ENCODE results near the gene CALR. TPM values are rescaled to one million over a fixed set of nuclear protein-coding genes. Genes with fewer than 3 reads are reported as not detected.

The CALR gene
- total RNA-seq, 1 donor from 2014 or later: 2,193 TPM

- Histone ChIP-seq H3K27ac (ENCODE audit: low read depth, low read length) (no peak overlapping the region), H3K27me3 (ENCODE audit: insufficient read depth, low read length) (no peaks in the 10 kb centered on the region), H3K4me1 (ENCODE audit: insufficient read depth, low read length) (peaks cover 18% of the 10 kb centered on the region), H3K79me2 (ENCODE audit: insufficient read depth, low read length) (no peaks in the 10 kb centered on the region), H3K4me2 (ENCODE audit: low read length) (no peak overlapping the region), H3K36me3 (ENCODE audit: insufficient read depth, low read length) (no peaks in the 10 kb centered on the region), H4K20me1 (ENCODE audit: insufficient read depth, low read length) (no peaks in the 10 kb centered on the region), H3K4me3 (ENCODE audit: insufficient read depth, low read depth, low read length) (no peak overlapping the region), H2AFZ (ENCODE audit: low read depth, low read length) (no peak overlapping the region), H3K9ac (ENCODE audit: low read length) (no peak overlapping the region), H3K9me3 (ENCODE audit: insufficient read depth, low read depth, low read length) (no peaks in the 10 kb centered on the region)
- no peak overlapping the region for H3K4me3 Mint-ChIP-seq (ENCODE audit: unreplicated experiment)
- H3K4me1 Mint-ChIP-seq (ENCODE audit: low read depth, unreplicated experiment): peaks cover 2% of the 10 kb centered on the region
- H3K27ac Mint-ChIP-seq (ENCODE audit: unreplicated experiment): no peak overlapping the region
- peaks cover 41% of the 10 kb centered on the region for H3K27me3 Mint-ChIP-seq (ENCODE audit: low read depth, unreplicated experiment)
- TF ChIP-seq EZH2 (IDR thresholded peaks at IDR 0.05; ENCODE audit: insufficient read depth, low read length): no peak
- no peak for TF ChIP-seq CTCF (IDR thresholded peaks at IDR 0.05; ENCODE audit: insufficient read depth, low read depth, low read length)
- FAIRE-seq (no peak), DNase-seq (ENCODE audit: low read depth) (no peak)
- peaks cover 2% of the 10 kb centered on the region for H3K36me3 Mint-ChIP-seq (ENCODE audit: low read depth, unreplicated experiment)
- H3K9me3 Mint-ChIP-seq (ENCODE audit: unreplicated experiment): peaks cover 1% of the 10 kb centered on the region
Observed at GRCh38 chr19:12987781-12988180, 49.4 kb downstream of the CALR start.

GRCh38 chr19:12990431-12990830 lies 52.0 kb downstream of the CALR start:
- no peak overlapping the region for H3K4me3 Mint-ChIP-seq (ENCODE audit: unreplicated experiment)
- no peaks in the 10 kb centered on the region for H3K36me3 ChIP-seq (ENCODE audit: insufficient read depth, low read length)
- H3K9ac ChIP-seq (ENCODE audit: low read length): no peak overlapping the region
- peaks cover 10% of the 10 kb centered on the region for H3K4me1 ChIP-seq (ENCODE audit: insufficient read depth, low read length)
- H3K27ac Mint-ChIP-seq (ENCODE audit: unreplicated experiment): no peak overlapping the region
- DNase-seq (ENCODE audit: low read depth) (no peak), FAIRE-seq (no peak)
- H3K79me2 ChIP-seq (ENCODE audit: insufficient read depth, low read length): peaks cover 4% of the 10 kb centered on the region
- no peaks in the 10 kb centered on the region for H4K20me1 ChIP-seq (ENCODE audit: insufficient read depth, low read length)
- H3K27ac ChIP-seq (ENCODE audit: low read depth, low read length): no peak overlapping the region
- no peak overlapping the region for H2AFZ ChIP-seq (ENCODE audit: low read depth, low read length)
- H3K27me3 ChIP-seq (ENCODE audit: insufficient read depth, low read length): no peaks in the 10 kb centered on the region
- peaks cover 1% of the 10 kb centered on the region for H3K9me3 Mint-ChIP-seq (ENCODE audit: unreplicated experiment)
- no peaks in the 10 kb centered on the region for H3K9me3 ChIP-seq (ENCODE audit: insufficient read depth, low read depth, low read length)
- H3K4me2 ChIP-seq (ENCODE audit: low read length): no peak overlapping the region
- no peaks in the 10 kb centered on the region for H3K4me1 Mint-ChIP-seq (ENCODE audit: low read depth, unreplicated experiment)
- H3K27me3 Mint-ChIP-seq (ENCODE audit: low read depth, unreplicated experiment): peaks cover 55% of the 10 kb centered on the region
- peaks cover 3% of the 10 kb centered on the region for H3K36me3 Mint-ChIP-seq (ENCODE audit: low read depth, unreplicated experiment)
- no peak for TF ChIP-seq EZH2 (IDR thresholded peaks at IDR 0.05; ENCODE audit: insufficient read depth, low read length)
- TF ChIP-seq CTCF (IDR thresholded peaks at IDR 0.05; ENCODE audit: insufficient read depth, low read depth, low read length): no peak
- no peak overlapping the region for H3K4me3 ChIP-seq (ENCODE audit: insufficient read depth, low read depth, low read length)

- DNase-seq (ENCODE audit: low read depth) (no peak), FAIRE-seq (no peak)
- Histone ChIP-seq H3K27ac (ENCODE audit: low read depth, low read length) (no peak overlapping the region), H3K4me1 (ENCODE audit: insufficient read depth, low read length) (peaks cover 5% of the 10 kb centered on the region), H2AFZ (ENCODE audit: low read depth, low read length) (no peak overlapping the region), H3K4me2 (ENCODE audit: low read length) (no peak overlapping the region), H3K27me3 (ENCODE audit: insufficient read depth, low read length) (no peaks in the 10 kb centered on the region), H3K36me3 (ENCODE audit: insufficient read depth, low read length) (no peaks in the 10 kb centered on the region), H4K20me1 (ENCODE audit: insufficient read depth, low read length) (no peaks in the 10 kb centered on the region), H3K9me3 (ENCODE audit: insufficient read depth, low read depth, low read length) (no peaks in the 10 kb centered on the region), H3K79me2 (ENCODE audit: insufficient read depth, low read length) (peaks cover 5% of the 10 kb centered on the region), H3K9ac (ENCODE audit: low read length) (no peak overlapping the region), H3K4me3 (ENCODE audit: insufficient read depth, low read depth, low read length) (no peak overlapping the region)
- TF ChIP-seq EZH2 (IDR thresholded peaks at IDR 0.05; ENCODE audit: insufficient read depth, low read length): no peak
- no peak for TF ChIP-seq CTCF (IDR thresholded peaks at IDR 0.05; ENCODE audit: insufficient read depth, low read depth, low read length)
- H3K27ac Mint-ChIP-seq (ENCODE audit: unreplicated experiment): no peak overlapping the region
- no peaks in the 10 kb centered on the region for H3K4me1 Mint-ChIP-seq (ENCODE audit: low read depth, unreplicated experiment)
- H3K27me3 Mint-ChIP-seq (ENCODE audit: low read depth, unreplicated experiment): peaks cover 52% of the 10 kb centered on the region
- H3K9me3 Mint-ChIP-seq (ENCODE audit: unreplicated experiment): peaks cover 1% of the 10 kb centered on the region
- H3K4me3 Mint-ChIP-seq (ENCODE audit: unreplicated experiment): no peak overlapping the region
- H3K36me3 Mint-ChIP-seq (ENCODE audit: low read depth, unreplicated experiment): peaks cover 3% of the 10 kb centered on the region
Observed at GRCh38 chr19:12990853-12991252, 52.4 kb downstream of the CALR start.

All from astrocyte (in vitro differentiated cells and primary cell).